Keratinocyte (primary cell): ENCODE data around the gene KLF11. TPM values are rescaled to one million over a fixed set of nuclear protein-coding genes. Genes with fewer than 3 reads are reported as not detected.

Source experiments
- DNase-seq: peaks from one replicate; pipeline ENCODE4 v3.0.0-alpha.2; 2011; ENCODE audit warnings: low read depth, missing footprints, low spot score
- FAIRE-seq: peaks from 2 replicates; lab custom pipeline; 2011; peaks lifted over from hg19 to GRCh38; lab: Jason Lieb, UNC
- H2AFZ ChIP-seq: 2 replicates; pipeline ENCODE4 v1.6.0; 2012; ENCODE audit warnings: low read length, control low read depth, inconsistent platforms; ENCODE audit not compliant: control insufficient read depth
- H3K27ac ChIP-seq: 2 replicates; pipeline ENCODE4 v1.5.1; 2011; ENCODE audit warnings: low read length; ENCODE audit not compliant: control insufficient read depth, insufficient read depth
- H3K27me3 ChIP-seq: 3 replicates; pipeline ENCODE4 v1.6.0; 2011; ENCODE audit warnings: low read length; ENCODE audit not compliant: control insufficient read depth, insufficient read depth; ENCODE audit errors: extremely low read depth
- H3K36me3 ChIP-seq, 2 experiments: 2 replicates in 1 of 2; 3 replicates in 1 of 2; pipeline ENCODE4 v1.5.1; 2011; ENCODE audit warnings: low read length in 2 of 2, mild to moderate bottlenecking in 1 of 2; ENCODE audit not compliant: control insufficient read depth in 2 of 2, insufficient read depth in 2 of 2; ENCODE audit errors: extremely low read depth in 1 of 2
- H3K4me1 ChIP-seq: 3 replicates; pipeline ENCODE4 v1.5.1; 2011; ENCODE audit warnings: low read length; ENCODE audit not compliant: control insufficient read depth, insufficient read depth; ENCODE audit errors: extremely low read depth
- H3K4me2 ChIP-seq: 3 replicates; pipeline ENCODE4 v1.6.0; 2011; ENCODE audit warnings: low read depth, low read length; ENCODE audit not compliant: control insufficient read depth, insufficient read depth; ENCODE audit errors: extremely low read depth
- H3K4me3 ChIP-seq, 3 experiments: fragments of 200-600 bp in 1 of 3; sonication (generic) in 1 of 3; 2 replicates in 2 of 3; 3 replicates in 1 of 3; pipeline ENCODE4 v1.5.1; 2011 to 2016; ENCODE audit warnings: low read length in 3 of 3, mild to moderate bottlenecking in 3 of 3, control low read depth in 2 of 3, inconsistent platforms in 1 of 3, low read depth in 1 of 3, mixed read lengths in 1 of 3, mixed run types in 1 of 3, moderate library complexity in 1 of 3; ENCODE audit not compliant: control insufficient read depth in 2 of 3, insufficient read depth in 2 of 3; ENCODE audit errors: extremely low read depth in 1 of 3
- H3K79me2 ChIP-seq: 2 replicates; pipeline ENCODE4 v1.6.0; 2012; ENCODE audit warnings: low read length; ENCODE audit not compliant: control insufficient read depth, insufficient read depth
- H3K9ac ChIP-seq: 3 replicates; pipeline ENCODE4 v1.6.0; 2011; ENCODE audit warnings: low read length; ENCODE audit not compliant: control insufficient read depth, insufficient read depth; ENCODE audit errors: extremely low read depth
- H3K9me1 ChIP-seq: 3 replicates; pipeline ENCODE4 v1.6.0; 2011; ENCODE audit warnings: low read length; ENCODE audit not compliant: control insufficient read depth, insufficient read depth; ENCODE audit errors: extremely low read depth
- H3K9me3 ChIP-seq: 2 replicates; pipeline ENCODE4 v1.5.1; 2012; ENCODE audit warnings: low read depth, low read length; ENCODE audit not compliant: control insufficient read depth
- H4K20me1 ChIP-seq: 3 replicates; pipeline ENCODE4 v1.6.0; 2011; ENCODE audit warnings: low read length; ENCODE audit not compliant: control insufficient read depth, insufficient read depth; ENCODE audit errors: extremely low read depth
- EZH2 ChIP-seq: IDR thresholded peaks from one replicate; pipeline ENCODE4 v1.6.1; 2012; ENCODE audit warnings: inconsistent platforms, mild to moderate bottlenecking, low read length, moderate library complexity
- dilution Hi-C: fragments of 300-500 bp; cut with MboI; formaldehyde crosslinking; loops from one replicate; pipeline ENCODE4 v1.7.0; 2020; ENCODE audit warnings: low sequenced_read_pairs; ENCODE audit not compliant: extremely low pct_ligation_motif_present
- polyA plus RNA-seq, 5 experiments: library from polyadenylated mRNA; depleted of rRNA in 3 of 5; stranded (reverse) in 3 of 5; stranded (forward) in 1 of 5; unstranded in 1 of 5; fragments of >200 nt; gene quantifications; 1 replicate in 1 of 5; 2 replicates in 3 of 5; 3 replicates in 1 of 5; pipeline versions ENCODE4 v1.2.1 to v1.2.3, GENCODE V29; 2011 to 2012; ENCODE audit warnings: missing spikeins in 2 of 5, low read depth in 1 of 5, low replicate concordance in 1 of 5
- TF ChIP-seq, protein P1 (sequence below), 3 experiments: IDR thresholded peaks in 1 of 3; conservative IDR thresholded peaks in 1 of 3; optimal IDR thresholded peaks in 1 of 3; 2 replicates in 2 of 3; 3 replicates in 1 of 3; pipeline versions ENCODE3 to v1.5.1; 2011; ENCODE audit warnings: low read length in 3 of 3, mild to moderate bottlenecking in 3 of 3, moderate library complexity in 2 of 3, control low read depth in 1 of 3, inconsistent platforms in 1 of 3; ENCODE audit not compliant: insufficient read depth in 2 of 3; ENCODE audit errors: extremely low read depth in 1 of 3

Gene KLF11
- polyA plus RNA-seq, 1 donor (not counting 4 experiments of a cell fraction or from before 2014, with no cell fraction given), result 7.0 TPM

DNA sequence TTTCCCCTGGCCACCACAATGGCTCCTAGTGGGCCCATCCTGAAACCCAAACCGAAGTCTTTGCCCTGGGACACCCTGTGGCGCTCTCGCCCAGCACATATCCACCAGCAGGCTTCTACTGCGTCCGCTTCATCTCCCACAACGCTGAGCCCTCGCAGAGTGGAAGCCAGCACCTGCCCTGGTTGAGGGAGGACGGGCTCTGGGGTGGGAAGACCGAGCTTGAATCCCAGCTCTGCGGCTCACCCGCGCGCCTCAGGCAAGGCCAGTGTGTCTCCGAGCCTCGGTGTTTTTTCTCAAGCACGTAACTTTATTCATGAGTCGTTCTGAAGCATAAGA is 15.6 kb downstream of the KLF11 start:
- H3K4me1 ChIP-seq, result peaks cover 15% of the 10 kb centered on the region
- no peaks in the 10 kb centered on the region for H3K36me3 ChIP-seq
- no peak overlapping the region for H3K4me3 ChIP-seq
- H3K9me1 ChIP-seq, result no peaks in the 10 kb centered on the region
- no peaks in the 10 kb centered on the region for H4K20me1 ChIP-seq
- H3K27ac ChIP-seq, result no peak overlapping the region
- no peak overlapping the region for H3K9ac ChIP-seq
- no peaks in the 10 kb centered on the region for H3K9me3 ChIP-seq
- dilution Hi-C loops, result no loop called here
- no peak for TF ChIP-seq EZH2
- TF ChIP-seq, protein P1, sequence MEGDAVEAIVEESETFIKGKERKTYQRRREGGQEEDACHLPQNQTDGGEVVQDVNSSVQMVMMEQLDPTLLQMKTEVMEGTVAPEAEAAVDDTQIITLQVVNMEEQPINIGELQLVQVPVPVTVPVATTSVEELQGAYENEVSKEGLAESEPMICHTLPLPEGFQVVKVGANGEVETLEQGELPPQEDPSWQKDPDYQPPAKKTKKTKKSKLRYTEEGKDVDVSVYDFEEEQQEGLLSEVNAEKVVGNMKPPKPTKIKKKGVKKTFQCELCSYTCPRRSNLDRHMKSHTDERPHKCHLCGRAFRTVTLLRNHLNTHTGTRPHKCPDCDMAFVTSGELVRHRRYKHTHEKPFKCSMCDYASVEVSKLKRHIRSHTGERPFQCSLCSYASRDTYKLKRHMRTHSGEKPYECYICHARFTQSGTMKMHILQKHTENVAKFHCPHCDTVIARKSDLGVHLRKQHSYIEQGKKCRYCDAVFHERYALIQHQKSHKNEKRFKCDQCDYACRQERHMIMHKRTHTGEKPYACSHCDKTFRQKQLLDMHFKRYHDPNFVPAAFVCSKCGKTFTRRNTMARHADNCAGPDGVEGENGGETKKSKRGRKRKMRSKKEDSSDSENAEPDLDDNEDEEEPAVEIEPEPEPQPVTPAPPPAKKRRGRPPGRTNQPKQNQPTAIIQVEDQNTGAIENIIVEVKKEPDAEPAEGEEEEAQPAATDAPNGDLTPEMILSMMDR (optimal IDR thresholded peaks at IDR 0.05 in 1 of 3, IDR thresholded peaks at IDR 0.05 in 1 of 3, conservative IDR thresholded peaks at IDR 0.05 in 1 of 3; ENCODE audit: extremely low read depth in 1 of 3, insufficient read depth in 2 of 3, low read length in 3 of 3), result no peak
- no peak overlapping the region for H2AFZ ChIP-seq
- DNase-seq, result no peak
- H3K27me3 ChIP-seq, result no peaks in the 10 kb centered on the region
- no peaks in the 10 kb centered on the region for H3K79me2 ChIP-seq
- no peak overlapping the region for H3K4me2 ChIP-seq
- no peak for FAIRE-seq

DNA sequence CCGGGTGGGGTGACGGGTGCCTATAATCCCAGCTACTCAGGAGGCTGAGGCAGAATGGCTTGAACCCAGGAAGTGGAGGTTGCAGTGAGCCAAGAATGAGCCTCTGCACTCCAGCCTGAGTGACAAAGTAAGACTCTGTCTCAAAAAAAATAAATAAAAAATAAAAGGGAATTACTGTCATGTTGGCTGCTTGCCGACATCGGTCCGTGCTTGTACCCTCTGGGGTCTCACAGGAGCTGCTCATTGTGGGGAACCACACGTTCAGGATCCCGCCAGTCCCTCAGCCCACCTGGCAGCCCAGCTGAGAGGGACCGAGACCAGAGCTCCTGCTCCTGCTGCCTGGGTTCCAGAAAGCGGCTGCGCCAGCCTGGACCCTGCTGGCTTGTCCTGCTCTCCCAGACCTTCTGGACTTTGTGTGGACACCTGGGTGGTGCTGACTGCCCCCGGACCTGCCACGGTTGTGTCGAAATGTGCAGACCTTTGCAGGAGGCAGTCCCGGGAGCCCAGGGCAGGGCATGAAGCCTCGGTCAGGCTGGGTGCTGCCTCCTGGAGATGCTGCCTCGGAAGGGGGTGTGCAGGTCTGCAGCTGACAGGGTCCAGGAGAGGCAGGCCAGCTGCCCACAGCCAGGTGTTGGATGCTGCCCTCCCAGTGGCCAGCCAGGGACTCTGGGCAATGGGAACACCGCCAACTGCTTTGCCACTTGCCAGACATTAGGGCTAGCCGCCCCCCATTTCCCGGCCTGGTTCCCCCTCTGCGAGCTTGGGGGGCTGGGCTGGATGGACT is 16.4 kb downstream of the KLF11 start:
- Histone ChIP-seq H4K20me1 (no peaks in the 10 kb centered on the region), H3K27me3 (no peaks in the 10 kb centered on the region), H3K79me2 (no peaks in the 10 kb centered on the region), H3K9ac (no peak overlapping the region), H3K27ac (no peak overlapping the region), H3K4me2 (no peak overlapping the region), H3K36me3 (no peaks in the 10 kb centered on the region), H3K4me3 (no peak overlapping the region), H3K9me3 (no peaks in the 10 kb centered on the region), H3K9me1 (no peaks in the 10 kb centered on the region), H3K4me1 (peaks cover 15% of the 10 kb centered on the region), H2AFZ (no peak overlapping the region)
- FAIRE-seq (no peak), DNase-seq (no peak)
- TF ChIP-seq, protein P1 (optimal IDR thresholded peaks at IDR 0.05 in 1 of 3, IDR thresholded peaks at IDR 0.05 in 1 of 3, conservative IDR thresholded peaks at IDR 0.05 in 1 of 3; ENCODE audit: extremely low read depth in 1 of 3, insufficient read depth in 2 of 3, low read length in 3 of 3), result no peak
- TF ChIP-seq EZH2, result no peak
- dilution Hi-C loops, result no loop called here
